ENCODE data around the gene CBARP. TPM values are rescaled to one million over a fixed set of nuclear protein-coding genes. Genes with fewer than 3 reads are reported as not detected.
A peak's percentile ranks its signal among the peaks of the same experiment; 100 is the strongest.

The CBARP gene
- total RNA-seq, 2 experiments from 2014 or later = 0.09 to 0.13 TPM

DNA sequence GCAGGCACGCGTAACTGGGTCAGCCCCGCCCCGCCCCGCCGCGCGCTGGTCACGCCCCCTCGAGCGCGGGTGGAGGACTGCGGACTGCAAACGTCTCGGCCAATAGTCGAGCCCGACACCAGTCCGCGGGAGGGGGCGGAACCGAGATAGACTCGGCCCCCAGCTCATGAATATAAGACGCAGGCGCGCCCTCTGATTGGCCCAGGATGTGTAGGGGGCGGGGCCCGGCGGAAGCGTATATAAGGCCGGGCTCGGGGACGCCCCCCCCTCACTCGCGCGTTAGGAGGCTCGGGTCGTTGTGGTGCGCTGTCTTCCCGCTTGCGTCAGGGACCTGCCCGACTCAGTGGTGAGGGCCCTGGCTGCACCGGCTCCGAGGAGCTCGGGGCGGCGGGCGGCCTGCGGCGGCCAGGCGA lies 31.3 kb upstream of the CBARP start, which contains the start of gene CIRBP:
CIRBP (plus strand) TSS at position 268 of the 413 bp plus-strand sequence. CDS start 1,602 bp downstream, outside the sequence.
- peak within 1 kb of the TSS; percentile 82 for H3K4me3 ChIP-seq (ENCODE audit: low read depth, low read length, poor library complexity, severe bottlenecking)
- H3K9me3 ChIP-seq (ENCODE audit: low read length) = no peaks in the 10 kb centered on the region
- CTCF ChIA-PET (ENCODE audit: unreplicated experiment) = interaction anchor here (0.5 to 2.1 kb wide), 3 partner anchors 25 to 260 kb away, joined by 3 to 16 read pairs (median 7); no protein-coding TSS in a partner anchor
- no peaks in the 10 kb centered on the region for H3K9me2 ChIP-seq (ENCODE audit: insufficient read depth, low read length)
- peaks cover 43% of the 10 kb centered on the region for H3K79me2 ChIP-seq (ENCODE audit: insufficient read depth, low read depth, low read length)
- peak; percentile 99 for DNase-seq (ENCODE audit: low spot score)
- H3K4me2 ChIP-seq (ENCODE audit: low read length) = peak within 1 kb of the TSS; percentile 100
- no peak for TF ChIP-seq EZH2phosphoT487 (IDR thresholded peaks at IDR 0.05; ENCODE audit: borderline replicate concordance, low read depth, low read length)
- TF ChIP-seq, protein P1, sequence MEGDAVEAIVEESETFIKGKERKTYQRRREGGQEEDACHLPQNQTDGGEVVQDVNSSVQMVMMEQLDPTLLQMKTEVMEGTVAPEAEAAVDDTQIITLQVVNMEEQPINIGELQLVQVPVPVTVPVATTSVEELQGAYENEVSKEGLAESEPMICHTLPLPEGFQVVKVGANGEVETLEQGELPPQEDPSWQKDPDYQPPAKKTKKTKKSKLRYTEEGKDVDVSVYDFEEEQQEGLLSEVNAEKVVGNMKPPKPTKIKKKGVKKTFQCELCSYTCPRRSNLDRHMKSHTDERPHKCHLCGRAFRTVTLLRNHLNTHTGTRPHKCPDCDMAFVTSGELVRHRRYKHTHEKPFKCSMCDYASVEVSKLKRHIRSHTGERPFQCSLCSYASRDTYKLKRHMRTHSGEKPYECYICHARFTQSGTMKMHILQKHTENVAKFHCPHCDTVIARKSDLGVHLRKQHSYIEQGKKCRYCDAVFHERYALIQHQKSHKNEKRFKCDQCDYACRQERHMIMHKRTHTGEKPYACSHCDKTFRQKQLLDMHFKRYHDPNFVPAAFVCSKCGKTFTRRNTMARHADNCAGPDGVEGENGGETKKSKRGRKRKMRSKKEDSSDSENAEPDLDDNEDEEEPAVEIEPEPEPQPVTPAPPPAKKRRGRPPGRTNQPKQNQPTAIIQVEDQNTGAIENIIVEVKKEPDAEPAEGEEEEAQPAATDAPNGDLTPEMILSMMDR (conservative IDR thresholded peaks at IDR 0.05; ENCODE audit: low read length) = no peak
- intact Hi-C loops (cut with micrococcal nuclease; ENCODE audit: unreplicated experiment) = loop anchor here (5.0 to 10.0 kb wide), 2 partner anchors 244 to 378 kb away; partner anchors contain the start of genes CNN2, RNU6-2 and TMEM259
- H3K27ac ChIP-seq (ENCODE audit: low read depth, low read length, poor library complexity, severe bottlenecking) = peak within 1 kb of the TSS; percentile 69
- peaks cover 3% of the 10 kb centered on the region; the same call in 1 of the 2 replicates for H4K20me1 ChIP-seq (ENCODE audit: insufficient read depth, low read length)
- H3K4me1 ChIP-seq (ENCODE audit: insufficient read depth, low read length, poor library complexity, severe bottlenecking) = peaks cover 85% of the 10 kb centered on the region
- peaks cover 48% of the 10 kb centered on the region for H3K36me3 ChIP-seq (ENCODE audit: insufficient read depth, low read length)
- no TSS peak for BruUV-seq (replicated peaks)
- POLR2A ChIA-PET = interaction anchor here (0.6 to 1.0 kb wide), 6 partner anchors 10 to 175 kb away, joined by 3 to 23 read pairs (median 6); partner anchors contain the start of gene GPX4
- no peak within 1 kb of the TSS for H2AFZ ChIP-seq (ENCODE audit: low read length)

DNA sequence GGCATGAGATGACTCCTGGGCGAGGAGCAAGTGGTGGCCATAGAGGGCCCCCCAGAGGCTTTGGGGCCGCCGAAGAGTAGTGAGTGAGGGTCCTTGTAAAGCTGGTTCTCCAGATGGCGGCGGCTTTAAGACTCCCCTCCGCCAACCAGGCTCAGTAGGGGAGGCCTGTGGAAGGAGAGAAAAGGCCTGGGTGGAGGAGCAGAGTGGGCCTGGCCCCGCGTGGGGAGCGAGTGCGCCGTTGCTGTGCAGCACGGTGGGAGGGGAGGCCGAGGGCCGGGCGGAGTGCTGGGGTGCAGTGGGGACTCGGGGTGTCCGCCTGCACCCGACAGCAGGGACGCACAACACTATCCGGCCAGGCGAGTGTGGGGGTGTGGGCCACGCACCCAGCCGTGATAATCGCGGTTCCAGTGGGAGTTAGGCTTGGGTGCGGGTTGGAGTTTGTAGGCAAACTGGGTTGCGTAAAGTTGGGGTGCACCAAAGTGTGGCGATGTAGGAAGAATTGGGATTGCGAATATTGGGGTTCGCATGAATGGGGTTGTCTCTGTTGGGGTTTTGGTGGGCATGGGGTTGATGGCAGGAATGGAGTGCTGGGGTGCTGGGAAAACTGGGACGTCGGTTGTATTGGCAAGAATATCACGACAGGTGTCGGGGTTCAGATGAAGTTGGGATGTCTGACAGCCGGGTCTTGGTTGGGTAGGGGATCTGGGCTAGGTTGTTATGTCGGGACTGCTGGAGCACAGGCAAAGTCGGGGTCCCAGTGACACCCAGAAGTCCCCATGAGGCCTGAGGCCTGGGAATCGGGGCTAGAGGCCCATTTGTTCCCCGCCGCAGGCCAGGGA lies 30.6 kb upstream of the CBARP start:
- H3K4me3 ChIP-seq (ENCODE audit: low read depth, low read length, poor library complexity, severe bottlenecking) = peak overlapping the region; percentile 82
- no peak for DNase-seq (ENCODE audit: low spot score)

More for the DNA sequence above, 30.6 kb upstream of the CBARP start:
- intact Hi-C loops (cut with micrococcal nuclease; ENCODE audit: unreplicated experiment) = loop anchor here (5.0 to 10.0 kb wide), 2 partner anchors 244 to 379 kb away; partner anchors contain the start of genes CNN2, RNU6-2 and TMEM259
- H4K20me1 ChIP-seq (ENCODE audit: insufficient read depth, low read length) = peaks cover 3% of the 10 kb centered on the region; the same call in 1 of the 2 replicates
- ChIA-PET POLR2A (interaction anchor here (0.6 to 1.0 kb wide), 6 partner anchors 9 to 174 kb away, joined by 3 to 23 read pairs (median 6); partner anchors contain the start of gene GPX4), CTCF (ENCODE audit: unreplicated experiment) (interaction anchor here (0.5 to 2.1 kb wide), 3 partner anchors 24 to 261 kb away, joined by 3 to 16 read pairs (median 7); no protein-coding TSS in a partner anchor)
- TF ChIP-seq EZH2phosphoT487 (IDR thresholded peaks at IDR 0.05; ENCODE audit: borderline replicate concordance, low read depth, low read length) = no peak
- TF ChIP-seq, protein P1 (conservative IDR thresholded peaks at IDR 0.05; ENCODE audit: low read length) = no peak
- H3K4me2 ChIP-seq (ENCODE audit: low read length) = peak overlapping the region; percentile 97
- H3K27ac ChIP-seq (ENCODE audit: low read depth, low read length, poor library complexity, severe bottlenecking) = peak overlapping the region; percentile 69
- no peaks in the 10 kb centered on the region for H3K9me2 ChIP-seq (ENCODE audit: insufficient read depth, low read length)
- peaks cover 37% of the 10 kb centered on the region for H3K79me2 ChIP-seq (ENCODE audit: insufficient read depth, low read depth, low read length)
- H3K9me3 ChIP-seq (ENCODE audit: low read length) = no peaks in the 10 kb centered on the region
- no TSS peak for BruUV-seq (replicated peaks)
- H3K36me3 ChIP-seq (ENCODE audit: insufficient read depth, low read length) = peaks cover 45% of the 10 kb centered on the region
- H2AFZ ChIP-seq (ENCODE audit: low read length) = no peak overlapping the region
- H3K4me1 ChIP-seq (ENCODE audit: insufficient read depth, low read length, poor library complexity, severe bottlenecking) = peaks cover 85% of the 10 kb centered on the region

Measured in OCI-LY7 (cell line).